ENCODE data around the gene GTF2A1.

GRCh38 chr14:81236138-81236537 lies 15.4 kb upstream of the GTF2A1 start:
- no peak for TF ChIP-seq CTCF (IDR thresholded peaks at IDR 0.05)
- TF ChIP-seq NR3C1 (CRISPR knock-in tag; conservative IDR thresholded peaks at IDR 0.05; ENCODE audit: low read depth) = no peak
- no peak for TF ChIP-seq MAX (CRISPR knock-in tag; IDR thresholded peaks at IDR 0.05)
- no peak for TF ChIP-seq SP1 (CRISPR knock-in tag; conservative IDR thresholded peaks at IDR 0.05)
- TF ChIP-seq JAZF1 (CRISPR knock-in tag; IDR thresholded peaks at IDR 0.05) = no peak
- no peak for TF ChIP-seq TEAD4 (CRISPR knock-in tag; IDR thresholded peaks at IDR 0.05)
- TF ChIP-seq ZNF263 (CRISPR knock-in tag; IDR thresholded peaks at IDR 0.05; ENCODE audit: low read depth) = no peak
- TF ChIP-seq ZSCAN18 (CRISPR knock-in tag; IDR thresholded peaks at IDR 0.05) = no peak
- no peak for TF ChIP-seq NFYB (CRISPR knock-in tag; conservative IDR thresholded peaks at IDR 0.05; ENCODE audit: low read depth)
- no peak for TF ChIP-seq USF1 (CRISPR knock-in tag; IDR thresholded peaks at IDR 0.05)
- TF ChIP-seq MLX (CRISPR knock-in tag; IDR thresholded peaks at IDR 0.05) = no peak
- TF ChIP-seq USF2 (CRISPR knock-in tag; IDR thresholded peaks at IDR 0.05) = no peak
- TF ChIP-seq ESRRA (CRISPR knock-in tag; IDR thresholded peaks at IDR 0.05; ENCODE audit: borderline replicate concordance) = no peak
- TF ChIP-seq JUN (CRISPR knock-in tag; IDR thresholded peaks at IDR 0.05) = no peak
